ENCODE data around the gene PRPSAP1.

DNA sequence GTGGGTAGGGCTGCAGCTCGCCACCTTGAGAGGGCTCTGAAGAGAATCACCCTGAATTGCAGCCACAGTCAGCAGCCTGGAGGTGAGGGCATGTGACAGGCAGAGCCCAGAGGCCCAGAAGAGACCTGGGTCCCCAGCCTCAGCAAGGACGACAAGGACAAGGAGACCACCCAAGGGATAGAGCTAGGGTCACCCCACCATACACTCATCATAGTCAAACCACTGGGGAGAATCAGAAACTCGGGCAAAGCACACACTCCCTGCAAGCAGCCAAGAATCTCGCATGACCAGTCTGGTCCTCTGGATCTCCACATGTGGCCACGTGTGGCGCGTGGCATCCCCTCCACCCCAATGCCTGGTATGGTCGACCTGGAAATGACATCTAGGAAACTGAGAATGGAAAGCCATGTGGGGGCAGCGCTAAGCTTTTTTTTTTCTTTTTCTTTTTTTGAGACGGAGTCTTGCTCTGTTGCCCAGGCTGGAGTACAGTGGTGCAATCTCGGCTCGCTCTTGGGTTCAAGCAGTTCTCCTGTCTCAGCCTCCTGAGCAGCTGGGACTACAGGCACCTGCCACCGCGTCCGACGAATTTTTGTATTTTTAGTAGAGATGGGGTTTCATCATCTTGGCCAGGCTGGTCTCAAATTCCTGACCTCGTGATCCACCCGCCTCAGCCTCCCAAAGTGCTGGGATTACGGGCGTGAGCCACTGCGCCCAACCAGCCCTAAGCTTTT is 26.1 kb upstream of the PRPSAP1 start:
- TF ChIP-seq NFIC (IDR thresholded peaks at IDR 0.05; ENCODE audit: borderline replicate concordance), result no peak
- TF ChIP-seq, protein P1, sequence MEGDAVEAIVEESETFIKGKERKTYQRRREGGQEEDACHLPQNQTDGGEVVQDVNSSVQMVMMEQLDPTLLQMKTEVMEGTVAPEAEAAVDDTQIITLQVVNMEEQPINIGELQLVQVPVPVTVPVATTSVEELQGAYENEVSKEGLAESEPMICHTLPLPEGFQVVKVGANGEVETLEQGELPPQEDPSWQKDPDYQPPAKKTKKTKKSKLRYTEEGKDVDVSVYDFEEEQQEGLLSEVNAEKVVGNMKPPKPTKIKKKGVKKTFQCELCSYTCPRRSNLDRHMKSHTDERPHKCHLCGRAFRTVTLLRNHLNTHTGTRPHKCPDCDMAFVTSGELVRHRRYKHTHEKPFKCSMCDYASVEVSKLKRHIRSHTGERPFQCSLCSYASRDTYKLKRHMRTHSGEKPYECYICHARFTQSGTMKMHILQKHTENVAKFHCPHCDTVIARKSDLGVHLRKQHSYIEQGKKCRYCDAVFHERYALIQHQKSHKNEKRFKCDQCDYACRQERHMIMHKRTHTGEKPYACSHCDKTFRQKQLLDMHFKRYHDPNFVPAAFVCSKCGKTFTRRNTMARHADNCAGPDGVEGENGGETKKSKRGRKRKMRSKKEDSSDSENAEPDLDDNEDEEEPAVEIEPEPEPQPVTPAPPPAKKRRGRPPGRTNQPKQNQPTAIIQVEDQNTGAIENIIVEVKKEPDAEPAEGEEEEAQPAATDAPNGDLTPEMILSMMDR (IDR thresholded peaks at IDR 0.05), result no peak
- TF ChIP-seq POLR2AphosphoS5 (IDR thresholded peaks at IDR 0.05; ENCODE audit: low read depth, low read length), result no peak
- TF ChIP-seq MAX (IDR thresholded peaks at IDR 0.05; ENCODE audit: low read depth), result no peak
- TF ChIP-seq RAD21 (IDR thresholded peaks at IDR 0.05; ENCODE audit: low read length), result no peak
- TF ChIP-seq, protein P2, sequence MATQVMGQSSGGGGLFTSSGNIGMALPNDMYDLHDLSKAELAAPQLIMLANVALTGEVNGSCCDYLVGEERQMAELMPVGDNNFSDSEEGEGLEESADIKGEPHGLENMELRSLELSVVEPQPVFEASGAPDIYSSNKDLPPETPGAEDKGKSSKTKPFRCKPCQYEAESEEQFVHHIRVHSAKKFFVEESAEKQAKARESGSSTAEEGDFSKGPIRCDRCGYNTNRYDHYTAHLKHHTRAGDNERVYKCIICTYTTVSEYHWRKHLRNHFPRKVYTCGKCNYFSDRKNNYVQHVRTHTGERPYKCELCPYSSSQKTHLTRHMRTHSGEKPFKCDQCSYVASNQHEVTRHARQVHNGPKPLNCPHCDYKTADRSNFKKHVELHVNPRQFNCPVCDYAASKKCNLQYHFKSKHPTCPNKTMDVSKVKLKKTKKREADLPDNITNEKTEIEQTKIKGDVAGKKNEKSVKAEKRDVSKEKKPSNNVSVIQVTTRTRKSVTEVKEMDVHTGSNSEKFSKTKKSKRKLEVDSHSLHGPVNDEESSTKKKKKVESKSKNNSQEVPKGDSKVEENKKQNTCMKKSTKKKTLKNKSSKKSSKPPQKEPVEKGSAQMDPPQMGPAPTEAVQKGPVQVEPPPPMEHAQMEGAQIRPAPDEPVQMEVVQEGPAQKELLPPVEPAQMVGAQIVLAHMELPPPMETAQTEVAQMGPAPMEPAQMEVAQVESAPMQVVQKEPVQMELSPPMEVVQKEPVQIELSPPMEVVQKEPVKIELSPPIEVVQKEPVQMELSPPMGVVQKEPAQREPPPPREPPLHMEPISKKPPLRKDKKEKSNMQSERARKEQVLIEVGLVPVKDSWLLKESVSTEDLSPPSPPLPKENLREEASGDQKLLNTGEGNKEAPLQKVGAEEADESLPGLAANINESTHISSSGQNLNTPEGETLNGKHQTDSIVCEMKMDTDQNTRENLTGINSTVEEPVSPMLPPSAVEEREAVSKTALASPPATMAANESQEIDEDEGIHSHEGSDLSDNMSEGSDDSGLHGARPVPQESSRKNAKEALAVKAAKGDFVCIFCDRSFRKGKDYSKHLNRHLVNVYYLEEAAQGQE (IDR thresholded peaks at IDR 0.05; ENCODE audit: low read depth, low read length), result no peak
- no peak for TF ChIP-seq CHD2 (IDR thresholded peaks at IDR 0.05; ENCODE audit: low read length, partially characterized antibody)
- no peak for TF ChIP-seq TAF1 (IDR thresholded peaks at IDR 0.05; ENCODE audit: borderline replicate concordance, low read depth, low read length)

All from SK-N-SH (cell line).